ENCODE measurements around the gene TMEM258. TPM values are rescaled to one million over a fixed set of nuclear protein-coding genes. Genes with fewer than 3 reads are reported as not detected.

TMEM258 gene
- total RNA-seq, 4 donors from 2014 or later, result 36.5 to 51.8 (median 47.2) TPM

GRCh38 chr11:61802605-61803004 lies 10.2 kb upstream of the TMEM258 start:
- no peak for DNase-seq
- Histone ChIP-seq H3K27ac (no peak overlapping the region), H3K36me3 (no peaks in the 10 kb centered on the region), H3K4me1 (peaks cover 1 to 3% of the 10 kb centered on the region in 2 donors), H3K27me3 (no peaks in the 10 kb centered on the region), H3K9me3 (no peaks in the 10 kb centered on the region), H3K4me3 (no peak overlapping the region)
- no peak for ATAC-seq
- in situ Hi-C loops (cut with MboI; ENCODE audit: low sequenced_read_pairs in 4 of 4) (loop anchor here in 1 of 4 donors (10.0 kb wide), 1 partner anchor 282 kb away; no protein-coding TSS in a partner anchor), intact Hi-C loops (cut with DNase I; ENCODE audit: low total_unique reads) (no loop called here)
- TF ChIP-seq POLR2A (IDR thresholded peaks at IDR 0.05) (no peak), CTCF (IDR thresholded peaks at IDR 0.05 in 4 of 5, conservative IDR thresholded peaks at IDR 0.05 in 1 of 5) (no peak)

- Histone ChIP-seq H3K4me3 (no peak overlapping the region), H3K27ac (no peak overlapping the region), H3K4me1 (peaks cover 4 to 9% of the 10 kb centered on the region in 2 donors), H3K9me3 (no peaks in the 10 kb centered on the region), H3K36me3 (peaks cover 0 to 3% of the 10 kb centered on the region in 2 donors), H3K27me3 (no peaks in the 10 kb centered on the region)
- in situ Hi-C loops (cut with MboI; ENCODE audit: low sequenced_read_pairs in 4 of 4), result loop anchor here in 1 of 4 donors (10.0 kb wide), 1 partner anchor 284 kb away; no protein-coding TSS in a partner anchor
- TF ChIP-seq CTCF (IDR thresholded peaks at IDR 0.05 in 4 of 5, conservative IDR thresholded peaks at IDR 0.05 in 1 of 5) (no peak), POLR2A (IDR thresholded peaks at IDR 0.05) (no peak)
- DNase-seq, result no peak
- no peak for ATAC-seq
- intact Hi-C loops (cut with DNase I; ENCODE audit: low total_unique reads), result no loop called here
Measured at GRCh38 chr11:61800331-61801281, 8.2 kb upstream of the TMEM258 start.

GRCh38 chr11:61799665-61800284 lies 7.4 kb upstream of the TMEM258 start:
- Histone ChIP-seq H3K36me3 (peaks cover 0 to 6% of the 10 kb centered on the region in 2 donors), H3K4me1 (peaks cover 4 to 9% of the 10 kb centered on the region in 2 donors), H3K27ac (no peak overlapping the region), H3K9me3 (no peaks in the 10 kb centered on the region), H3K27me3 (no peaks in the 10 kb centered on the region), H3K4me3 (no peak overlapping the region)
- no peak for DNase-seq
- no peak for TF ChIP-seq CTCF (IDR thresholded peaks at IDR 0.05 in 4 of 5, conservative IDR thresholded peaks at IDR 0.05 in 1 of 5)
- TF ChIP-seq POLR2A (IDR thresholded peaks at IDR 0.05), result no peak
- no peak for ATAC-seq
- intact Hi-C loops (cut with DNase I; ENCODE audit: low total_unique reads), result loop anchor here (5.0 kb wide), 1 partner anchor 73 kb away; no protein-coding TSS in a partner anchor
- in situ Hi-C loops (cut with MboI; ENCODE audit: low sequenced_read_pairs in 4 of 4), result loop anchor here in 3 of 4 donors (5.0 to 25.0 kb wide), 6 partner anchors 95 to 513 kb away; partner anchors contain the start of gene FADS3 (in 1 of the 3)

GRCh38 chr11:61797263-61797944 lies 5.0 kb upstream of the TMEM258 start:
- H3K36me3 ChIP-seq, result peaks cover 0 to 6% of the 10 kb centered on the region in 2 donors
- peak; percentile 41 to 74 for DNase-seq
- H3K27me3 ChIP-seq, result no peaks in the 10 kb centered on the region
- peaks cover 15 to 16% of the 10 kb centered on the region in 2 donors for H3K4me1 ChIP-seq
- peak overlapping the region in 3 of 4 donors; percentile 7 to 62 (median 29) for H3K27ac ChIP-seq
- H3K4me3 ChIP-seq, result no peak overlapping the region
- intact Hi-C loops (cut with DNase I; ENCODE audit: low total_unique reads) (loop anchor here (1.0 to 5.0 kb wide), 4 partner anchors 75 to 311 kb away; partner anchors contain the start of gene FADS3), in situ Hi-C loops (cut with MboI; ENCODE audit: low sequenced_read_pairs in 4 of 4) (loop anchor here in 3 of 4 donors (5.0 to 25.0 kb wide), 5 partner anchors 97 to 515 kb away; partner anchors contain the start of gene FADS3 (in 1 of the 3))
- ATAC-seq, result peak in 1 of 2 donors; percentile 53
- TF ChIP-seq POLR2A (IDR thresholded peaks at IDR 0.05), result no peak
- TF ChIP-seq CTCF (IDR thresholded peaks at IDR 0.05 in 4 of 5, conservative IDR thresholded peaks at IDR 0.05 in 1 of 5), result peak; percentile 73 to 83 (median 81)
- H3K9me3 ChIP-seq, result no peaks in the 10 kb centered on the region

Measured in gastrocnemius medialis (tissue), 4 donors.